Stimulated activated CD4-positive, alpha-beta T cell treated with anti-CD3 and anti-CD28 coated beads, TNF-alpha, amount 100 ng/mL, for 24 hours (primary cell): ENCODE results near the gene PRKG1.

ENCODE experiments used
- DNase-seq, 3 experiments: peaks; one replicate each; pipeline ENCODE4 v3.0.0-alpha.2; 2020; ENCODE audit warnings: low read depth in 3 of 3

PRKG1 gene

GRCh38 chr10:52313933-52314821 lies 1239.9 kb downstream of the PRKG1 start, which contains the start of gene DKK1:
DKK1 (plus strand) TSS chr10:52314281; CDS start chr10:52314435, 154 bp downstream.
- DNase-seq, result no peak

DNA sequence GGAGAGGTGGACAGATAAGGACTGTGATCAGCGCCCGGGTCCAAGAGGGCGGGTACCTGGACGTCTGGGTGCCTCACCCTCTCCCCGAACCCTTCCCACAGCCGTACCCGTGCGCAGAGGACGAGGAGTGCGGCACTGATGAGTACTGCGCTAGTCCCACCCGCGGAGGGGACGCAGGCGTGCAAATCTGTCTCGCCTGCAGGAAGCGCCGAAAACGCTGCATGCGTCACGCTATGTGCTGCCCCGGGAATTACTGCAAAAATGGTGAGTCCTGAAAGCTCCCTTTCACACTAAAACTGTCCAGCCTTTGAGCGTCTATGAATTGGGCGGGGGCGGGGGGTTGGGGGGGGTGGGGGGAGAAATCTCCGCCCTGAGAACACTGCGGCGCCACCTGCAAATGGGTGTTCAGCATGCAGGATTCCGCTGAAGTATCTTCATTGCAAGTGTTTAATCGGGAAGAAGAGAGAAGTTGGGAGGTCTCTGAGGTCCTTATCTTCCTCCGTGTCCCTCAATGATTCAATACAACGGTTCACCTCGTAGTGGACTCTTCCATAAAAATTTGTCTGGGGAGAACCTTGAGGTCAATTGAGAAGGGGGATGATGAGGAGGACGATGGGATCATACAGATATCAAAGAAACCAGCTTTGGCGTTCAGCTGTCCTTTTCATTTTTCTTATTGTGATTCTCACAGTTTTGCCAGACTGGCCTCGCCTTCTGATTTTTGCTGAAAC lies 1240.7 kb downstream of the PRKG1 start:
- no peak for DNase-seq

DNA sequence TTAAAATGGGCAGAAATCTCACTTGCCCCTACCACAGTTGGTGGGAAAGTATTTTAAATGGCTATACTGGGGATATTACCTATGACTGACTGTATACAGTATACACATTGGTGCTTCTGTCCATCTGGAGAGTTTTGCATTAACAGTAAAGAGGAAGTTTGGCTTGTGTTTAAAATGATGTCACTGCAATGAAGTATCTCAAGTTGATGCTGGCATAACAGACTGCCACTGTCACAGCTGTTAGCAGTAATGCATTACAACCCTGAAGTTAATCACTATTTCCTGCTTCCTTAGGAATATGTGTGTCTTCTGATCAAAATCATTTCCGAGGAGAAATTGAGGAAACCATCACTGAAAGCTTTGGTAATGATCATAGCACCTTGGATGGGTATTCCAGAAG lies 1241.7 kb downstream of the PRKG1 start:
- no peak for DNase-seq

DNA sequence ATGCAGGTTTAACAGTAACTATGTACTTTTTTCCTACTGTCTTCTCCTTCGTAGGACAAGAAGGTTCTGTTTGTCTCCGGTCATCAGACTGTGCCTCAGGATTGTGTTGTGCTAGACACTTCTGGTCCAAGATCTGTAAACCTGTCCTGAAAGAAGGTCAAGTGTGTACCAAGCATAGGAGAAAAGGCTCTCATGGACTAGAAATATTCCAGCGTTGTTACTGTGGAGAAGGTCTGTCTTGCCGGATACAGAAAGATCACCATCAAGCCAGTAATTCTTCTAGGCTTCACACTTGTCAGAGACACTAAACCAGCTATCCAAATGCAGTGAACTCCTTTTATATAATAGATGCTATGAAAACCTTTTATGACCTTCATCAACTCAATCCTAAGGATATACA lies 1242.2 kb downstream of the PRKG1 start:
- DNase-seq, result no peak

- DNase-seq, result no peak
Measured at GRCh38 chr10:52318136-52318701, 1243.9 kb downstream of the PRKG1 start.

DNA sequence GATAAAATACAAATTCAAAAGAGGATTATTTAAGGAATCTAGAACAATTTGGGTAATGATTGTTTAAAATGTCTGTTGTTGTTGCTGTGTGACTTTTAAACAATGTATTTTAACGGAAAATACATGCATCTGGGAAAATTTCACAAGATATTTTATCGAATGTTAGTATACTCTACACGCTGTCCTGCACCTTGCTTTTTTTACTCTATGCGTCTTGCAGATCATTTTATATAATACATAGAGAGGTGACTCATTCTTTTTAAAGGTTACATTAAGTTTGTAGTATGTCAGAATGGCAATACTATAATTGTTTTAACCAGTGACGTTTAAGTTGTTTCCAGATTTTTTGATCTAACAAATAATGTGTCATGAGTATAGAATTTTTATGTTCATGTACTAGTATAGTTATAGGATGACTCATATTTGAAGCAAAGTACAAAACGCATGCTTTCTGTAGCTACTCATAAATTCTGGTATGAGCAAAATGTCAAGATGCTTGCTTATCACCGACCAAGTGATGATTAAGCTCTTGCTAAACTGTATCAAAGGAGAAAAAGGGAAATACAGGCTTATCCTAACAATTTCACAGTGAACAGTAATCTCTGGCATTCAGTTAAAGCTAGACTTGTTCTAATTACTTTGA lies 1244.7 kb downstream of the PRKG1 start:
- DNase-seq, result no peak

- no peak for DNase-seq
Measured at GRCh38 chr10:52319926-52320325, 1245.6 kb downstream of the PRKG1 start.

GRCh38 chr10:52322323-52322722 lies 1248.0 kb downstream of the PRKG1 start:
- no peak for DNase-seq

- DNase-seq, result no peak
Measured at GRCh38 chr10:52322936-52323335, 1248.6 kb downstream of the PRKG1 start.

GRCh38 chr10:52326382-52326781 lies 1252.1 kb downstream of the PRKG1 start:
- no peak for DNase-seq

- DNase-seq, result no peak
Measured at GRCh38 chr10:52331638-52332364, 1257.5 kb downstream of the PRKG1 start.

GRCh38 chr10:52332815-52333214 lies 1258.5 kb downstream of the PRKG1 start:
- DNase-seq, result no peak

- no peak for DNase-seq
Measured at GRCh38 chr10:52334595-52334994, 1260.3 kb downstream of the PRKG1 start.

- DNase-seq, result no peak
Measured at GRCh38 chr10:52335665-52336064, 1261.4 kb downstream of the PRKG1 start.

DNA sequence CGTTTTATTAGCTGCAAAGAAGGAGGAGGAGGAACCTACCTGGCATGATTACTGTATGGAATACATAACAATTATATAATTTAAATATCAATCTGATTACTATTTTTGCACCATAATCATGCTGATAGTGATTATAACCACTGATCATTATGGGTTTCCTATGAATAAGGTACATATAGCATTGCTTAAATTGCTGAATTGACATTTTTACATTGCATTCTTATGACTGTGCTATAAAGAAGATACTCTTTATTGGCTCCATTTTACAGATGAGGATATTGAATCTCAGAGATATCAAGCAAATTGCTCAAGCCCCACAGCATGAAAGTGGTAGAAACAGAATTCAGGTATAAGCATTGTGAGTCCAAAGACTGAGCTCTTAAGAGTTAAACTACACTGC lies 1262.9 kb downstream of the PRKG1 start:
- DNase-seq, result no peak

DNA sequence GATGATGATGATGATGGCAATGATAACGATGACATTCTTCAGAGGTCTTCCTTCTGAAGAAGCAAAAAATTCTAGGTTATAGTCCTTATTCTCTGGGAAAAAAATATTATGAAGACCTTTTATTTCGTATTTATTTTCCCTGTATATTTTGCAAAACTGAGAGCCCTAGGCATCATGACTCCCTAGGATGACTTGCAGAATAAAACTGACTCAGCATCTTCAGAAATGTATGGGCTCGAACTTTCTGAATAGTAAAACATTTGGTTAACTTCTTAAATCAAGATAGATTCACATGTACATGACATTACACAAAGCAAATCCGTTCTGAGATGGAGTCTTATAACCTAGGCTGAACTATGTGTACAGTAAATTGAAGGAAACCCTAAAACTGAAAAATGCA lies 1269.2 kb downstream of the PRKG1 start:
- no peak for DNase-seq

DNA sequence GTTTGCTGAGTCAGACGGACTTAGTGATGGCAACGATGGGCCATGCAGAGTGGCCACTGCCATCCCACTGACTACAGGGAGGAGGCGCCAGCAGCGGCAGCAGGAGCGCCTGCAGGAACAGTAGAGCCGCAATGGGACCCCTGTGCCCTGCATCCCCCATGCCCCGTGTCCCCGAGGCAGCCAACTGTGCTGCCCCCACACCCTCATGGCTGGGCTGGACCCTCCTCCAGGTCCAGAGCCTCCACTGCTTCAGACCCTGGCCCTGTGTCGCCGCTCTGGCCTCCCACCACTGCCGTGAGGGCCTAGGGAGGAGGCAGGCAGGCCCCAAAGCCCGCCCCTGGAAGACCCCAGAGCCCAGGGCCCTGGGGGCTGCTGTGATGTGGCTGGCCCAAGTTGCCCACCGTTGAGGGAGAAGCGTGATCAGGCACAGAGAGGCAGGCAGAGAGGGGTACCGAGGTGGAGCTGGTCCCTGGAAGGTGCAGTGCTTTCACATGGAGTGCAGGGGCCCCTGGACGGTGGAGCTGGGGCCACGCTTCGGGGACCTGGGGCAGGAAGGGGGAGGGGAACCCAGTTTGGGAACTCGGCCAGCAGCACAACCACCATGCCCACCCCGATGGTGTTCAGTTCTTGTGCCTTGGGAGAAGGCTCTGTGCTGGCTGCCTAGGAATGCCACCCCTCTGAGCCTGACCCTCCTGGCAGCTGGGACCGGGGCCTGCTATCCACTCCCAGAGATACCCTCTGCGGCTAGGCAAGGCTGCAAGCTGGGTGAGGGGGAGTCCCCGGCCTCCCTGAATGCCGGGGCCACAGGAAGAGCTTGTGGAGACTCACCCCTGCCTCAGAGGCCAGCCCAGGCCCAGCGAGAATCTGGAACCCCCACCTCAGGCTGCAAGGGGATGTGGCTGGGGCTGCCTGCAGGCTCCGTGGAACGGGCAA lies 1272.4 kb downstream of the PRKG1 start:
- no peak for DNase-seq

DNA sequence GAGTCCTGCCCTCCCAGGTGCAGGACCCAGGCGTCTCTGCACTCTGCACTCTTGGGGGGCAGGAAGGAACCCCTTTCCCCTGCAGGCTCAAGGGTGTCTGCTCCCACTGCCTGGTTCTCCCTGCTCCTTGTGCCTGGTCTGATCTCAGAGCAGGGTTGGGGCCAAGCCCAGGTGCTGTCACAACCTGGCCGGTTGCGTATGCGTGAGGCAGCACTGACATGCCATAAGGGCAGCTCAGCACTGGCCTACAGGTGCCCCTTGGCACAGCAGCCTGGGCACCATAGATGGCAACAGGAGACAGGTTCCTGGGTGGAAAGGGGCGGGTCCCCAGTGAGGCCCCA lies 1273.0 kb downstream of the PRKG1 start:
- no peak for DNase-seq
